PC-3 (cell line): ENCODE measurements around the gene SLMAP. TPM values are rescaled to one million over a fixed set of nuclear protein-coding genes. Genes with fewer than 3 reads are reported as not detected.

Experiments
- ATAC-seq: fragments of 200-7000 bp; cut with Tn5 transposase; 2 replicates; pipeline ENCODE4 v1.9.1; 2020; ENCODE audit warnings: mild to moderate bottlenecking, moderate library complexity
- Bru-seq: library from RNA; stranded (reverse); fragments of 400-500 nt; gene quantifications from one replicate; lab custom pipeline; 2021; lab: Mats Ljungman, UMichigan
- BruChase-seq, 2 experiments: library from RNA; stranded (reverse); fragments of 400-500 nt; gene quantifications; one replicate each; lab custom pipeline; 2021; lab: Mats Ljungman, UMichigan
- BruUV-seq: library from RNA; stranded (reverse); fragments of 400-500 nt; replicated peaks from 2 replicates; lab custom pipeline; 2021; lab: Mats Ljungman, UMichigan
- CTCF ChIA-PET: fragments of 300-600 bp; sonication (Branson Sonifier 250); formaldehyde crosslinking; loops from one replicate; lab custom pipeline; 2022; ENCODE audit warnings: antibody characterized with exemption; lab: Charles Lee
- POLR2A ChIA-PET: fragments of 300-600 bp; sonication (Branson Sonifier 250); formaldehyde crosslinking; loops from one replicate; lab custom pipeline; 2022; ENCODE audit warnings: antibody characterized with exemption; ENCODE audit not compliant: unreplicated experiment; lab: Charles Lee
- DNase-seq: peaks from one replicate; pipeline ENCODE4 v3.0.0-alpha.2; 2015
- H2AFZ ChIP-seq: fragments of 300-600 bp; sonication (generic); 2 replicates; pipeline ENCODE4 v1.6.0; 2016; ENCODE audit warnings: antibody characterized with exemption, low read length
- H3F3A ChIP-seq: fragments of 300-600 bp; sonication (generic); one replicate; pipeline ENCODE4 v1.6.0; 2017; ENCODE audit warnings: antibody characterized with exemption, low read length, control low read depth, mild to moderate bottlenecking; ENCODE audit not compliant: unreplicated experiment
- H3K27ac ChIP-seq: fragments of 300-600 bp; sonication (generic); 2 replicates; pipeline ENCODE4 v1.5.1; 2016; ENCODE audit warnings: mild to moderate bottlenecking, low read length
- H3K27me3 ChIP-seq: fragments of 300-600 bp; sonication (generic); 2 replicates; pipeline ENCODE4 v1.6.1; 2016; ENCODE audit warnings: low read length, mixed read lengths
- H3K36me3 ChIP-seq: fragments of 300-600 bp; sonication (generic); 2 replicates; pipeline ENCODE4 v1.6.1; 2016; ENCODE audit warnings: low read depth, mixed run types, low read length, mixed read lengths
- H3K4me1 ChIP-seq: fragments of 300-600 bp; sonication (generic); 2 replicates; pipeline ENCODE4 v1.5.1; 2016; ENCODE audit warnings: low read length; ENCODE audit not compliant: insufficient read depth
- H3K4me2 ChIP-seq: fragments of 300-600 bp; sonication (generic); 2 replicates; pipeline ENCODE4 v1.6.0; 2016; ENCODE audit warnings: low read length
- H3K4me3 ChIP-seq: fragments of 300-600 bp; sonication (generic); 2 replicates; pipeline ENCODE4 v1.5.1; 2016; ENCODE audit warnings: mild to moderate bottlenecking, low read length, mixed read lengths
- H3K79me2 ChIP-seq: fragments of 300-600 bp; sonication (generic); 2 replicates; pipeline ENCODE4 v1.6.1; 2017; ENCODE audit warnings: low read length, mixed read lengths
- H3K9ac ChIP-seq: fragments of 300-600 bp; sonication (generic); 2 replicates; pipeline ENCODE4 v1.6.0; 2016; ENCODE audit warnings: mild to moderate bottlenecking, low read length
- H3K9me2 ChIP-seq: fragments of 300-600 bp; sonication (generic); replicated peaks from 2 replicates; pipeline ENCODE4 v1.6.1; 2016; ENCODE audit warnings: mixed run types, low read length, mixed read lengths
- H3K9me3 ChIP-seq: fragments of 300-600 bp; sonication (generic); 2 replicates; pipeline ENCODE4 v1.6.1; 2016; ENCODE audit warnings: low read length, mixed read lengths
- H4K20me1 ChIP-seq: fragments of 300-600 bp; sonication (generic); 2 replicates; pipeline ENCODE4 v1.6.1; 2016; ENCODE audit warnings: low read length, mixed read lengths
- CTCF ChIP-seq: fragments of 300-600 bp; sonication (generic); conservative IDR thresholded peaks from 2 replicates; pipeline ENCODE4 v1.5.1; 2017; ENCODE audit warnings: antibody characterized with exemption, low read depth, mild to moderate bottlenecking, low read length
- EZH2 ChIP-seq: fragments of 300-600 bp; sonication (generic); IDR thresholded peaks from one replicate; pipeline ENCODE4 v1.6.1; 2017; ENCODE audit warnings: antibody characterized with exemption, mild to moderate bottlenecking, low read length; ENCODE audit not compliant: unreplicated experiment
- EZH2phosphoT487 ChIP-seq: fragments of 300-600 bp; sonication (generic); IDR thresholded peaks from 2 replicates; pipeline ENCODE4 v1.6.1; 2018; ENCODE audit warnings: mild to moderate bottlenecking, antibody characterized with exemption, low read length, borderline replicate concordance
- intact Hi-C: fragments of 100-400 bp; cut with micrococcal nuclease; formaldehyde crosslinking; loops from 2 replicates; pipeline ENCODE4 v1.9.0; 2023
- long read RNA-seq: library from polyadenylated mRNA; unstranded; transcript quantifications from one replicate; pipeline ENCODE4 v2.0.0, GENCODE V29; 2021; ENCODE audit not compliant: unreplicated experiment
- total RNA-seq: library from RNA; depleted of rRNA; stranded (reverse); fragments of >200 nt; gene quantifications from 2 replicates; pipeline ENCODE4 v1.2.3, GENCODE V29; 2014; rRNA removed

The SLMAP gene
- total RNA-seq (55.2 and 60.0 TPM in 2 replicates), Bru-seq, nascent RNA (percentile 93 among the genes with signal in this experiment), BruChase-seq, experiment 1, labeled RNA remaining after a 6-hour chase (percentile 87 among the genes with signal in this experiment), BruChase-seq, experiment 2, labeled RNA remaining after a 2-hour chase (percentile 90 among the genes with signal in this experiment)
- long read RNA-seq, full-length matches to known transcripts = 2 of 186 reads
- long read RNA-seq, partial matches to known transcripts = 110 of 186 reads
- long read RNA-seq, other reads (novel, unspliced or antisense) = 74 of 186 reads

GRCh38 chr3:57755741-57756527, at the start of gene SLMAP:
SLMAP (plus strand) TSS chr3:57756309; CDS start chr3:57757652, 1,343 bp downstream.
- H4K20me1 ChIP-seq = peaks cover 34% of the 10 kb centered on the region
- peaks cover 15% of the 10 kb centered on the region for H3K36me3 ChIP-seq
- TSS peak; percentile 36 for BruUV-seq
- H2AFZ ChIP-seq = peak within 1 kb of the TSS; percentile 92
- H3K9me3 ChIP-seq = no peaks in the 10 kb centered on the region
- ChIA-PET CTCF (interaction anchor here (0.7 to 0.9 kb wide), 3 partner anchors 60 to 251 kb away, joined by 3 to 6 read pairs (median 3); no protein-coding TSS in a partner anchor), POLR2A (interaction anchor here (0.5 to 1.4 kb wide), 9 partner anchors 12 to 1074 kb away, joined by 3 to 8 read pairs (median 3); no protein-coding TSS in a partner anchor)
- DNase-seq = peak; percentile 98
- no peaks in the 10 kb centered on the region for H3K27me3 ChIP-seq
- H3K9me2 ChIP-seq = no peaks in the 10 kb centered on the region
- TF ChIP-seq CTCF = no peak
- no peak for TF ChIP-seq EZH2phosphoT487
- TF ChIP-seq EZH2 = no peak
- peak; percentile 72 for ATAC-seq
- H3F3A ChIP-seq = peaks cover 13% of the 10 kb centered on the region
- peak within 1 kb of the TSS; percentile 45 for H3K27ac ChIP-seq
- H3K4me3 ChIP-seq = peak within 1 kb of the TSS; percentile 90
- H3K79me2 ChIP-seq = peaks cover 55% of the 10 kb centered on the region
- intact Hi-C loops = loop anchor here (1.0 kb wide), 1 partner anchor 64 kb away; no protein-coding TSS in a partner anchor
- H3K9ac ChIP-seq = peak within 1 kb of the TSS; percentile 90
- H3K4me1 ChIP-seq = peaks cover 49% of the 10 kb centered on the region
- H3K4me2 ChIP-seq = peak within 1 kb of the TSS; percentile 84

- Histone ChIP-seq H3F3A (no peaks in the 10 kb centered on the region), H3K4me2 (peak overlapping the region; percentile 63), H3K9me3 (no peaks in the 10 kb centered on the region), H3K4me3 (no peak overlapping the region), H3K36me3 (no peaks in the 10 kb centered on the region), H3K27me3 (no peaks in the 10 kb centered on the region), H4K20me1 (no peaks in the 10 kb centered on the region), H3K9ac (no peak overlapping the region), H3K4me1 (peaks cover 20% of the 10 kb centered on the region), H3K9me2 (no peaks in the 10 kb centered on the region), H3K27ac (peak overlapping the region; percentile 74), H2AFZ (no peak overlapping the region), H3K79me2 (no peaks in the 10 kb centered on the region)
- BruUV-seq = no TSS peak
- ATAC-seq (peak; percentile 86), DNase-seq (peak; percentile 94)
- ChIA-PET POLR2A (interaction anchor here (0.6 kb wide), 2 partner anchors 130 to 288 kb away, joined by 6 to 10 read pairs; no protein-coding TSS in a partner anchor), CTCF (no interaction called here)
- TF ChIP-seq EZH2phosphoT487 (no peak), EZH2 (no peak), CTCF (no peak)
- intact Hi-C loops = no loop called here
Measured at GRCh38 chr3:57706462-57706861, 49.6 kb upstream of the SLMAP start.
